H7 (cell line): ENCODE measurements around the gene NACAD. TPM values are rescaled to one million over a fixed set of nuclear protein-coding genes. Genes with fewer than 3 reads are reported as not detected.

Experiments
- DNase-seq: peaks from one replicate; pipeline ENCODE4 v3.0.0; 2012
- H3K27me3 ChIP-seq: 2 replicates; pipeline ENCODE4 v1.6.0; 2011; ENCODE audit warnings: mild to moderate bottlenecking, low read length; ENCODE audit not compliant: control insufficient read depth, insufficient read depth
- H3K36me3 ChIP-seq: replicated peaks from 2 replicates; pipeline ENCODE4 v1.5.1; 2011; ENCODE audit warnings: low read length; ENCODE audit not compliant: control insufficient read depth, insufficient read depth
- H3K4me3 ChIP-seq: 2 replicates; pipeline ENCODE4 v1.5.1; 2011; ENCODE audit warnings: low read depth, mild to moderate bottlenecking, control low read depth, low read length, moderate library complexity; ENCODE audit not compliant: insufficient read depth
- total RNA-seq: library from RNA; depleted of rRNA; stranded (reverse); fragments of >200 nt; shearing (Covaris generic); gene quantifications from 2 replicates; pipeline ENCODE4 v1.2.3, GENCODE V29; 2014; rRNA removed

NACAD gene, protein sequence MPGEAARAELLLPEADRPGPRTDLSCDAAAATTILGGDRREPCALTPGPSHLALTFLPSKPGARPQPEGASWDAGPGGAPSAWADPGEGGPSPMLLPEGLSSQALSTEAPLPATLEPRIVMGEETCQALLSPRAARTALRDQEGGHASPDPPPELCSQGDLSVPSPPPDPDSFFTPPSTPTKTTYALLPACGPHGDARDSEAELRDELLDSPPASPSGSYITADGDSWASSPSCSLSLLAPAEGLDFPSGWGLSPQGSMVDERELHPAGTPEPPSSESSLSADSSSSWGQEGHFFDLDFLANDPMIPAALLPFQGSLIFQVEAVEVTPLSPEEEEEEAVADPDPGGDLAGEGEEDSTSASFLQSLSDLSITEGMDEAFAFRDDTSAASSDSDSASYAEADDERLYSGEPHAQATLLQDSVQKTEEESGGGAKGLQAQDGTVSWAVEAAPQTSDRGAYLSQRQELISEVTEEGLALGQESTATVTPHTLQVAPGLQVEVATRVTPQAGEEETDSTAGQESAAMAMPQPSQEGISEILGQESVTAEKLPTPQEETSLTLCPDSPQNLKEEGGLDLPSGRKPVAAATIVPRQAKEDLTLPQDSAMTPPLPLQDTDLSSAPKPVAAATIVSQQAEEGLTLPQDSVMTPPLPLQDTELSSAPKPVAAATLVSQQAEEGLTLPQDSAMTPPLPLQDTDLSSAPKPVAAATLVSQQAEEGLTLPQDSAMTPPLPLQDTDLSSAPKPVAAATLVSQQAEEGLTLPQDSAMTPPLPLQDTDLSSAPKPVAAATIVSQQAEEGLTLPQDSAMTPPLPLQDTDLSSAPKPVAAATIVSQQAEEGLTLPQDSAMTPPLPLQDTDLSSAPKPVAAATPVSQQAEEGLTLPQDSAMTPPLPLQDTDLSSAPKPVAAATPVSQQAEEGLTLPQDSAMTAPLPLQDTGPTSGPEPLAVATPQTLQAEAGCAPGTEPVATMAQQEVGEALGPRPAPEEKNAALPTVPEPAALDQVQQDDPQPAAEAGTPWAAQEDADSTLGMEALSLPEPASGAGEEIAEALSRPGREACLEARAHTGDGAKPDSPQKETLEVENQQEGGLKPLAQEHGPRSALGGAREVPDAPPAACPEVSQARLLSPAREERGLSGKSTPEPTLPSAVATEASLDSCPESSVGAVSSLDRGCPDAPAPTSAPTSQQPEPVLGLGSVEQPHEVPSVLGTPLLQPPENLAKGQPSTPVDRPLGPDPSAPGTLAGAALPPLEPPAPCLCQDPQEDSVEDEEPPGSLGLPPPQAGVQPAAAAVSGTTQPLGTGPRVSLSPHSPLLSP (N-terminal part only)
- 1.5 and 1.7 TPM in 2 replicates for total RNA-seq

DNA sequence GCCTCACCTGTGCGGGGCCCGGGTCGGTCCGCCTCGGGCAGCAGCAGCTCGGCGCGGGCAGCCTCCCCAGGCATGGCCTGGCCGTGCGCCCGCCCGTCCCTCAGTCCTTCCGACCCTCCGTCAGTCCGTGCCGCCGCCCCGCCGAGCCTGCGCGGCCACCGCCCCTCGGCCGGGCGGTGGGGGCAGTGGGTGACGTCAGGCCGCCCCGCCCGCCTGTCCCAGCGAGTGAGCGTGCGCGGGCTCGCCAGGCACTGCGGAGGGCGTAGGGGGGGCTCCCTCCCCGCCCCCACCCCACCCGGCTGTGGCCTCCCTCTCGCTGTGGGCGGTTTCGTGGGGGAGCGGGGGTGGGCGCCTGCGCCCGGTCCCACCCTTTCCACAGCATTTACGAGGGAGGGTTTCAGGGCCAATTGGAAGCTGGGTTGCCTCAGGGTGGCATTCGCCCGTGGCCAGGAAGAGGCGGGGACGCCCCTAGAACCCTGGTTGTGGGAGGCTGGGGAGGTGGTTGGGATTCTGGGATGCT is at the start of gene NACAD:
Gene NACAD (minus strand): TSS at position 149 of the 520 bp plus-strand sequence. CDS start 75 bp downstream, at position 74.
- DNase-seq = peak; percentile 96
- Histone ChIP-seq H3K4me3 (peak within 1 kb of the TSS; percentile 66), H3K36me3 (no peaks in the 10 kb centered on the region), H3K27me3 (peaks cover 13% of the 10 kb centered on the region; the same call in 1 of the 2 replicates)

DNA sequence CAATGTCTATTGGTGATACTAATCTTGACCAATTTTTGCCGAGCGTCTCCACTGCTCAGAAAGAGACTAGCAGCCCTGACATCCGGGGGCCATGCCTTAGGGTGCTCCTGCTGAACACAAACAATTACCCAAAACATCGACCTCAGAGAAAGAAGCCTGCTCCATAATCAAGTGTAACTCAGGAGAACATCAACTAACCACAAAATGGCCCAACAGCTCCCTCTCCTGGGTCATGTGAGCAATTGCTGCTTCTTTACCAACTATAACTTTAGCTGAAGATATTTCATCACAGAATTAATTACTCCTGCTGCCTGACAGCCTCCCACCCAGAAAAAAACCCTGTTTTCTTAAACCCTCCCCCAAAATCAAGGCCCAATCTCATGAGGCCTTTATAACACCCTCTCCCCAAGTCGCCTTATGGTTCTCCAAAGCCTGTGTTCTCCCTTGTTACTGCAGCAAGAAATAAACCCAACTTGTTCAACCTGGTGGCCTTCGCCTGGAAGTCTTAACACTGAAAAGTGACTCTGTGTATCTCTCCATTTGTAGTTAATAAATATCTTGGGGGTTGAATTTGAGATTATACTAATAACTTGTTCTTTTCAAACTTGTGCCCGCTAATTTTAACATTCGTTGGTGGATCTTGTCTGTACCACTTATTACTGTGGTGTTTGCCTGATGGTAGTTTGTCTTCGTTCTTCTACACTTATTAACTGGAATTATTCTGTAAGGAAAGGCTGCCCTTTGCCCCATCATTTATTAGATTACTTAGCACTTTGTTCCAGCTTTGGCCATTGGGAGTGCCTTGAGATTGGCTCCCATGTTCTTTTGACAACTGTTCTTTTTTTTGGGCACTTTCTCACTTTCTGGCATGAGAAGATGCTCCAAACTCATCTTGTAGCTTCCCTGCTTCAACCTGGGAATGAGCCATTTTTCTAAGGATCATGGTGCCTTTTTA is 47.6 kb upstream of the NACAD start:
- H3K36me3 ChIP-seq = no peaks in the 10 kb centered on the region
- no peaks in the 10 kb centered on the region for H3K27me3 ChIP-seq
- no peak overlapping the region for H3K4me3 ChIP-seq
- peak; percentile 87 for DNase-seq

DNA sequence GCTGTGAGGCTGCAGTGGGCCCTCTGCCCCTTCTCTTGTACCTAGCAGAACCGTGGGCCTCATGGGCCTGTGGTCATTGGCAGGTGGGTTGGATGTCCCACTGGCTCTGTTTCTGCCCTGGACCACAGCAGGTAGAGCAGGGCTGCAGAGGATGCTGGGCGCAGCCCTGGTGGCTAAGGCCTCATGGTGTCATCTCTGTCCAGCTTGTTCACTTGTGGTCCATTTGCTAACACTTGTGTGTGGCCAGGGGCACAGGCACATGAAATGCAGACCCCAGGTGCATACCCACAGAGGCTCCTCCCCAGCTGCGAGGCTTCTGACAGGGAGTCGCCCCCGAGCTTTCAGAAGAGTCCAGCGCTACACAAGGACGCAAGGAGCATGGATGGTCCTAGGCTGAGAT is 45.1 kb upstream of the NACAD start:
- Histone ChIP-seq H3K4me3 (no peak overlapping the region), H3K27me3 (no peaks in the 10 kb centered on the region), H3K36me3 (no peaks in the 10 kb centered on the region)
- DNase-seq = no peak

DNA sequence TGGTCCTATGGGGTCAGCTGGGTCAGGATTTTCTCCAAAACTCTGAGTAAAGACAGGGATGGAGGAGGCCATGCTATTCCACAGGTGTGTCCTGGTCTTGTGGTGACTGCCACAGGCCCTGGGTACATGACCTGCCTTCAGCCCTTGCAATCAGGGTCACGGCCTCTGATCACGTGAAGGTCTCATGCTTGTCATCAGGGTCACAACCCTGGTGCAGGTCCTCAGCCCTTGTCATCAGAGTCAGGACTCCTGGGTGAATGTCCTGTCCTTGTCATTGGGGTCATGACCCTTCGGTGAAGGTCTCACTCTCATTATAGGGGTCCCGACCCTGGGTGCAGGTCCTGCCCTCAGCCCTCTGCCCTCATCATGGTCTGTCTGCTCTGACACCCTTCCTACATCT is 44.6 kb upstream of the NACAD start:
- Histone ChIP-seq H3K27me3 (no peaks in the 10 kb centered on the region), H3K36me3 (no peaks in the 10 kb centered on the region), H3K4me3 (no peak overlapping the region)
- DNase-seq = no peak

DNA sequence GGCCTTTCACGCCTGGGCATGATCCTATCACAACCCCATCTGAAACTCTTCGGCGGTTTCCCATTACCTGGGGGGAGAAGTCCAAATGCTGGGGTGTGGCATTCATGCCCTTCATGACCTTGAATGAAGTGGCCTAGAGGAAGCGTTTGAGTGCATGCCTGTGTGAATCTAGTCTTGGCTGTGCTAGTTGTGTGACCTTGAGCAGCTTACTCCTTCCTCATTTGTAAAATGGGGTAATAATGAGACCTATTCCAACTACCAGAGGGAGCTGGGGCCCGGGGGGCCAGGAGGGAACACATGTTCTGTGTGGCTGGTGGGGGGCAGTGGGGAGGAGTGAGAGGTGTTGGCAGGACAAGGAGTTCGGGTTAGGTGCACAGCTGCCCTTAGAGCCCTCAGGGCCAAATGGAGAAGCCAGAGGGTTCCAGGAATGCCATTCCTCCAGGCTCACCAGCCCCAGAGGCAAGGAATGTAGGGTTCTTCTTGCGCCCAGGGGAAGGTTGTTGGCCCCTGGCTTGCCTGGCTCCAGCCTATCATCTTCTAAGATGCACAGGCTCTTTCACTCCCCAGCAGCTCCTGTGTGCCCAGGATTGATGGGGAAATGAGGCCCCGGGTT is 44.0 kb upstream of the NACAD start:
- no peaks in the 10 kb centered on the region for H3K27me3 ChIP-seq
- no peak overlapping the region for H3K4me3 ChIP-seq
- no peaks in the 10 kb centered on the region for H3K36me3 ChIP-seq
- DNase-seq = no peak

DNA sequence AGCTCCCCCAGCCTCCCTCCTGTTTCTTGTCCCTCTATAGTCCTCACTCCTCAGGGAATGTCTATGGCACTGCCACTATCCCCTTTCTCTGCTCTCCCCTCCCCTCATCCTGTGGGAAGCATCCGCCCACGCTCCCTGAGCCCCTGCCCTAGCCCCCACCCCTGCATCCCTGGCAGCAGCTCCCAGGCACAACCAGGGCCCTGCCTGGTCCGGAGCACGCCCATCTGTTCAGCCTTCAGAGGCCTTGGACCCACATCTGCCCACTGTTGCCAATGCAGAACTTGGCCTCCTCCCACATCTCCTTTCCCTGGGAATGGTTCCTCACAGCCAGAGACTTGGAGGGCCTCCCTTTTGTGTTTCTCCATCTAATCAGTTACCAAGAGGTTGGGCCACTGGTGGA is 43.1 kb upstream of the NACAD start:
- Histone ChIP-seq H3K27me3 (no peaks in the 10 kb centered on the region), H3K4me3 (no peak overlapping the region), H3K36me3 (no peaks in the 10 kb centered on the region)
- DNase-seq = peak; percentile 46

DNA sequence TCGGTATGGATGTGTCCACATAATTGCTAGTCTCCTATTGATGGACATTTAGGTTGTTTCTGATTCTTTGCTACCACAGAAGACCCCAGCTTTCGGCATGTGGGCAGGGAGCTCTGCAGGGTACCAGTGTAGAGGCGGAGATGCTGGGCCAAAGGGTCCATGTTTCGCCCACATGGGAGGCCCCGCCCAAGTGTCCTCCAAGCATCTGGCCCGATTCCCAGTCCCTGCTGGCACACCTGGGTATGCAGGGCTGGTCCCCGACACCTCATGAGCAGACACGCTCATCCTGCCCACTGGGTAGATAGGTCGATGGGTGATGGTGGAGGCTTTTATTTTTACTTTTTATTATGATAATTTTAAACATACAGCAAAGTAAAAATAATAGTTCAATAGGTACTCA is 42.1 kb upstream of the NACAD start:
- no peak for DNase-seq
- Histone ChIP-seq H3K27me3 (no peaks in the 10 kb centered on the region), H3K4me3 (no peak overlapping the region), H3K36me3 (no peaks in the 10 kb centered on the region)

DNA sequence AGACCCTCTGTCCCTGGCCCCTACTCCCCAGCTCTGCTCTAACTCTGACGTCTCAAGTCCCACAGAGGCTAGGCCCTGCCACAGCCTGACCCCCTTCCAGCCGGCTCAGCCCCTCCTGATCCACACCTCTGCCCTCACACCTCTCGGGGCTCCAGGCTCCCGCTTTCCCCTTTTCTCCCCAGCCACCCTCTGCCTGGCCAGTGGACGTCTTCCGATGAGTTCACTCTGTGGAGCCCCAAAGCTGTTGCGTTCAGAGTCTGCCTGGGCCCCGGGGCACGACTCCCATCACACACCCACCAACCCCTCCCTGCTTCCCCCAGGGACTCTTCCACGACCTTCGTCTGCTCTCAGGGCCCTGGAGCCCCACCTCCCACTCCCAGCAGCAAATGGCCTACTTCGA is 41.1 kb upstream of the NACAD start:
- no peaks in the 10 kb centered on the region for H3K36me3 ChIP-seq
- H3K27me3 ChIP-seq = no peaks in the 10 kb centered on the region
- H3K4me3 ChIP-seq = no peak overlapping the region
- no peak for DNase-seq

DNA sequence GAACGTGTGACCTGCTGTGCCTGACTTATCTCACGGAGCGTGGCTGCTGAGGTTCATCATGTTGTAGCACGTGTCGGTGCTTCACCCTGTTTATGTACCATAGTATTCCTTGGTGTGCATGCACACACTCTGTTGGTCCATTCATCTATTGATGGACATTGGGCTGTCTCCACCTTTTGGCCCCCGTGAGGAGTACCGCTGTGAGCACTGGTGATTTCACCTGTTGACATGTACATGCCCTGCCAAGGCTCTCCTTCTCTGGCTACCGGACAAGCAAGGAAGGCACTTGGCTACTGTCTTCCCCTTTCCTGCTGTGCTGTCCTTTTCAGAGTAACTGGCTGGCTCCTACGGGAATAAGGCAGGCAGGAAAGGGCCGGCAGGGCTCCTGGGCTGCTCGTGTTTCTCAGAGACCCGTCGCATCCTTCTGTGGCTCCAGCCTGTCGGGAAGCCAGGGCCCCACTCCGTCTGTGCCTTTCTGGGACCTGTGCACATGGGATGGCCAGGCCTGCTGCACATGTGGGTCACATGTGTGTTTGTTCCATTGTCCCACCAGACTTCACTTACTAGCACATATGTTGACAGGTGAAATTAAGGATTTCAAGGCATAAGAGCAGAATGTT is 40.5 kb upstream of the NACAD start:
- no peaks in the 10 kb centered on the region for H3K27me3 ChIP-seq
- no peaks in the 10 kb centered on the region for H3K36me3 ChIP-seq
- H3K4me3 ChIP-seq = no peak overlapping the region
- DNase-seq = peak; percentile 38

DNA sequence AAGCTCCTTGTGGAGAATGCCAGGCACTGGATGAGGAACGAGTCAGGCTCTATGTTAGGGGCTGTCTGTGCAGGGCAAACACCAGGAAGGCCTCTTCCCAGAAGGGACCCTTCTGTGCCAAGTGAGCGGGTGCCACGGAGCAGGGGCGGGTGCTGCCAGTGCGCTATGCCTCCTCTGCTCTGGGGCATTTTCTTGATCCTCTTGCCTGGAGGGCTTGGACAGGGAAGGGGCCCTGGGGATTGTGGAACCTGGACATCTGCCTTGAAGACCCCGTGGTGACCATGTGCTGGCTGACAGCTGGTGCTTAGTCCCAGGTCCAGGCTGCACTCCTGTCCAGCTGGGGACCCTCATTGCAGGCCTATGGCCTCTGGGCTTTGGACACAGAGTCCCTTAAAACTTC is 38.2 kb upstream of the NACAD start:
- Histone ChIP-seq H3K36me3 (no peaks in the 10 kb centered on the region), H3K4me3 (no peak overlapping the region), H3K27me3 (no peaks in the 10 kb centered on the region)
- DNase-seq = no peak

DNA sequence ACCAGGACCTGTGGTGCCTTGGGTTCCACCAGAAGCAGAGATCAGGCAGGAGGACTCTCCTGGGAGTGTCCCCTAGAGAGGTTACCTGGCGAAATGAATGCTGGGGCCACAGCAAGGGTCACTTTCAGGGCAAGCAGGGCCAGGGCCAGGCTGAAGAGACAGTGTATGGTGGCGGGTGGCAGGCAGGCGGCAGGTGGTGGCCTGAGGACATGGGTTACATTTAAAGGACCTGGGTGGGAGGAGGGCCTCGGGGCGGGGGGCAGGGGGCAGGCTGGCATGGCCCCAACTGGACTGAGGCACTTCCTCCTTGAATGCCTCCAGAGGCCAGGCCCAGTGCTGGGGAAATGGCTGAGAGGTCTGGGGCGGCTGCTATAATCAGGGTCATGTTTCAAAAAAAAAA is 37.4 kb upstream of the NACAD start:
- Histone ChIP-seq H3K27me3 (no peaks in the 10 kb centered on the region), H3K4me3 (no peak overlapping the region)
- DNase-seq = no peak

DNA sequence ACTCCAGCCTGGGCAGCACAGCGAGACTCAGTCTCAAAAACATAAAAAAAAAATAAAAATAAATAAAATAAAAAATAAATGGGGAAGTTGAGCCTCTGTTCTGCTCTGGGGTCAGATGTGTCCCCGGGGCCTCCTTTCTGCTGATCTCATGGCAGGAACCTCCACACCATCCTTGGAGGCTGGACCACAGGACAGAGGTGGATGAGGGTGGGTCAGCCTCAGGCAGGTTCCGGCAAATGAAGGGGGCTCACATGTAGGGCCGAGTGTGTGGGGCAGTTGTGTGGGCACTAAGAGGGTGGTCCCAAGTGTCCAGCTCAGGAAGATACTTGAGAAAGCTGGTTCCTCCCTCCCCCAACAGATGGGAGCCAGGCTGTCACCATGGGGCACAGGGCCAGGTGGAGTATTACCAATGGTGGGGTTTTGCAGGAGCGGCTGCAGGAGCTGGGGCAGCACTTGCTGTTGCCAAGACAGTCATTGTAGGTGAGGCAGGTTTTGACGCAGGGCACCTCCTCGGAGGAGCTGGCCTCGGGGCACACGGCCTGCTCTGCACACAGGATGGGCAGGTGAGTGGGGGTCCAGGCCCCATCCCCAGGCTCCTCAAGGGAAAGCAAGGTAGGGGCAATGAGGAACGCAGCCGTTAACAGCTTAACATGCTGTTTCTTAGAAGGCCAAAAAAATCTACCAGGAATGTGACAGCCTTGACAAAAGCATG is 36.6 kb upstream of the NACAD start:
- Histone ChIP-seq H3K4me3 (no peak overlapping the region), H3K36me3 (no peaks in the 10 kb centered on the region), H3K27me3 (no peaks in the 10 kb centered on the region)
- DNase-seq = no peak

More for the DNA sequence above, 37.4 kb upstream of the NACAD start:
- H3K36me3 ChIP-seq = no peaks in the 10 kb centered on the region
